HEK293T (cell line): ENCODE results near the gene RAB11FIP4.

Experiments used
- CTCF ChIA-PET: fragments of 350-600 bp; formaldehyde crosslinking; extraction: SDS; loops from one replicate; lab custom pipeline; 2021; ENCODE audit warnings: antibody characterized with exemption, inconsistent platforms; lab: Yijun Ruan, JAX
- POLR2A ChIA-PET: fragments of 350-600 bp; formaldehyde crosslinking; extraction: SDS; loops from one replicate; lab custom pipeline; 2020; ENCODE audit warnings: antibody characterized with exemption, inconsistent platforms; lab: Yijun Ruan, JAX
- DNase-seq: peaks from one replicate; pipeline ENCODE4 v3.0.0; 2012; ENCODE audit warnings: mixed read lengths; ENCODE audit errors: extremely low spot score
- ARNT ChIP-seq: fragments of 450-650 bp; IDR thresholded peaks from 2 replicates; pipeline ENCODE4 v1.6.1; 2017; ENCODE audit warnings: mild to moderate bottlenecking
- BHLHE40 ChIP-seq: fragments of 450-650 bp; IDR thresholded peaks from 2 replicates; pipeline ENCODE4 v1.6.1; 2016; ENCODE audit warnings: mild to moderate bottlenecking, moderate library complexity, borderline replicate concordance
- CTBP1 ChIP-seq: fragments of 450-650 bp; IDR thresholded peaks from 2 replicates; pipeline ENCODE4 v1.6.1; 2016; ENCODE audit warnings: borderline replicate concordance
- ELF4 ChIP-seq: fragments of 450-650 bp; IDR thresholded peaks from 2 replicates; pipeline ENCODE4 v1.6.1; 2017; ENCODE audit warnings: antibody characterized with exemption
- FOXA1 ChIP-seq: fragments of 450-650 bp; IDR thresholded peaks from 2 replicates; pipeline ENCODE4 v1.6.1; 2016; ENCODE audit warnings: mild to moderate bottlenecking
- FOXK2 ChIP-seq: fragments of 450-650 bp; IDR thresholded peaks from 2 replicates; pipeline ENCODE4 v1.6.1; 2016; ENCODE audit warnings: mild to moderate bottlenecking
- FOXM1 ChIP-seq: fragments of 450-650 bp; IDR thresholded peaks from 2 replicates; pipeline ENCODE4 v1.6.1; 2017; ENCODE audit warnings: mild to moderate bottlenecking, borderline replicate concordance
- HDGF ChIP-seq: fragments of 450-650 bp; IDR thresholded peaks from 2 replicates; pipeline ENCODE4 v1.6.1; 2017; ENCODE audit warnings: antibody characterized with exemption, borderline replicate concordance
- L3MBTL2 ChIP-seq: fragments of 450-650 bp; conservative IDR thresholded peaks from 2 replicates; pipeline ENCODE4 v1.6.1; 2016; ENCODE audit warnings: mild to moderate bottlenecking
- LEF1 ChIP-seq: fragments of 450-650 bp; IDR thresholded peaks from 2 replicates; pipeline ENCODE4 v1.6.1; 2017; ENCODE audit warnings: mild to moderate bottlenecking, borderline replicate concordance
- NFRKB ChIP-seq: fragments of 450-650 bp; IDR thresholded peaks from 2 replicates; pipeline ENCODE4 v1.6.1; 2016; ENCODE audit warnings: mild to moderate bottlenecking, moderate library complexity
- SP1 ChIP-seq: fragments of 450-650 bp; IDR thresholded peaks from 2 replicates; pipeline ENCODE4 v1.6.1; 2017
- SUZ12 ChIP-seq: fragments of 450-650 bp; IDR thresholded peaks from 2 replicates; pipeline ENCODE4 v1.6.1; 2016; ENCODE audit warnings: mild to moderate bottlenecking
- TARDBP ChIP-seq: fragments of 450-650 bp; IDR thresholded peaks from 2 replicates; pipeline ENCODE4 v1.6.1; 2016
- TF ChIP-seq, protein P1 (sequence below): fragments of 450-650 bp; IDR thresholded peaks from 2 replicates; pipeline ENCODE4 v1.6.1; 2016

Gene RAB11FIP4

DNA sequence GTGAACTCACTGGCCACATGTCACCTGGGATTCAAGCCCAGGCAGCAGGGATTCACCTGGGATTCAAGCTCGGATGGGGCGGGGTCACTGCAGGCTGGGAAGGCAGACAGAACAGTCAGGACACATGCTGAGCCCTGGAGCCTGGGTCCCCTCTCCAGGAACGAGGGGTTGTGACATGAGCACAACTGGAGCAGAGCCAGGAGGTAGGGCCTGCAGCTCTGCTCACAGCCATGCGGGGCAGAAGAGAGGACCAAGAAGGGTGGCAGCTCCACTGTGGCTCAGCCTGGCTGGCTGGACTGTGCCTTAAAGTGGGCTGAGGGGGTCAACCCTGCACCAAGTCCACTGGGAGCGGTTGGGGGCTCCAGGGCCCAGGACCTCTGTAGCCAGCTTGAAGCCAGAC, 150.1 kb downstream of the RAB11FIP4 start:
- no peak for TF ChIP-seq TARDBP
- no peak for TF ChIP-seq ELF4
- no peak for TF ChIP-seq CTBP1
- no peak for TF ChIP-seq FOXA1
- peak; percentile 26 for DNase-seq
- POLR2A ChIA-PET: no interaction called here
- CTCF ChIA-PET: interaction anchor here (0.6 to 2.5 kb wide), 4 partner anchors 8 to 301 kb away, joined by 3 to 9 read pairs (median 3); no protein-coding TSS in a partner anchor

GRCh38 chr17:31544186-31544585, 152.7 kb downstream of the RAB11FIP4 start:
- TF ChIP-seq CTBP1 (no peak), LEF1 (no peak)
- TF ChIP-seq, protein P1, sequence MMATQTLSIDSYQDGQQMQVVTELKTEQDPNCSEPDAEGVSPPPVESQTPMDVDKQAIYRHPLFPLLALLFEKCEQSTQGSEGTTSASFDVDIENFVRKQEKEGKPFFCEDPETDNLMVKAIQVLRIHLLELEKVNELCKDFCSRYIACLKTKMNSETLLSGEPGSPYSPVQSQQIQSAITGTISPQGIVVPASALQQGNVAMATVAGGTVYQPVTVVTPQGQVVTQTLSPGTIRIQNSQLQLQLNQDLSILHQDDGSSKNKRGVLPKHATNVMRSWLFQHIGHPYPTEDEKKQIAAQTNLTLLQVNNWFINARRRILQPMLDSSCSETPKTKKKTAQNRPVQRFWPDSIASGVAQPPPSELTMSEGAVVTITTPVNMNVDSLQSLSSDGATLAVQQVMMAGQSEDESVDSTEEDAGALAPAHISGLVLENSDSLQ: peak; percentile 58
- ChIA-PET CTCF (interaction anchor here (0.7 to 1.2 kb wide), 3 partner anchors 9 to 293 kb away, joined by 3 to 4 read pairs (median 3); no protein-coding TSS in a partner anchor), POLR2A (interaction anchor here (1.3 kb wide), 1 partner anchor 9 kb away, joined by 4 read pairs; no protein-coding TSS in a partner anchor)
- DNase-seq: no peak

- TF ChIP-seq FOXK2 (no peak), NFRKB (no peak), FOXM1 (no peak), HDGF (no peak)
- no peak for DNase-seq
- ChIA-PET POLR2A (no interaction called here), CTCF (no interaction called here)
Observed at GRCh38 chr17:31546650-31547049, 155.2 kb downstream of the RAB11FIP4 start.

- ChIA-PET POLR2A (interaction anchor here (1.5 to 2.1 kb wide), 2 partner anchors 12 to 14 kb away, joined by 3 to 12 read pairs; no protein-coding TSS in a partner anchor), CTCF (no interaction called here)
- DNase-seq: no peak
- TF ChIP-seq L3MBTL2: no peak
- TF ChIP-seq LEF1: no peak
- no peak for TF ChIP-seq FOXK2
- TF ChIP-seq NFRKB: no peak
- TF ChIP-seq CTBP1: no peak
- TF ChIP-seq, protein P1: no peak
- no peak for TF ChIP-seq BHLHE40
- no peak for TF ChIP-seq HDGF
- no peak for TF ChIP-seq FOXM1
- no peak for TF ChIP-seq ARNT
- TF ChIP-seq FOXA1: no peak
Observed at GRCh38 chr17:31548709-31549108, 157.2 kb downstream of the RAB11FIP4 start.

GRCh38 chr17:31549121-31549524, 157.6 kb downstream of the RAB11FIP4 start:
- DNase-seq: no peak
- ChIA-PET POLR2A (interaction anchor here (0.8 to 2.1 kb wide), 4 partner anchors 12 to 264 kb away, joined by 3 to 12 read pairs (median 3); no protein-coding TSS in a partner anchor), CTCF (no interaction called here)
- TF ChIP-seq FOXA1 (no peak), L3MBTL2 (peak; percentile 64; the same call in 1 of the 2 replicates)

- TF ChIP-seq LEF1 (no peak), SP1 (no peak), L3MBTL2 (no peak), SUZ12 (no peak), TARDBP (peak; percentile 56; the same call in 1 of the 2 replicates), NFRKB (no peak), HDGF (no peak)
- TF ChIP-seq, protein P1: no peak
- ChIA-PET POLR2A (interaction anchor here (0.8 to 2.1 kb wide), 4 partner anchors 11 to 264 kb away, joined by 3 to 12 read pairs (median 3); no protein-coding TSS in a partner anchor), CTCF (no interaction called here)
- DNase-seq: peak; percentile 87
Observed at GRCh38 chr17:31549525-31550388, 158.3 kb downstream of the RAB11FIP4 start.
